ENCODE measurements around the gene SPSB1. TPM values are rescaled to one million over a fixed set of nuclear protein-coding genes. Genes with fewer than 3 reads are reported as not detected.

Gene SPSB1
- total and polyA plus RNA-seq, 2 of the 4 experiments (the other 2 are of a cell fraction): 16.7 to 19.8 TPM

DNA sequence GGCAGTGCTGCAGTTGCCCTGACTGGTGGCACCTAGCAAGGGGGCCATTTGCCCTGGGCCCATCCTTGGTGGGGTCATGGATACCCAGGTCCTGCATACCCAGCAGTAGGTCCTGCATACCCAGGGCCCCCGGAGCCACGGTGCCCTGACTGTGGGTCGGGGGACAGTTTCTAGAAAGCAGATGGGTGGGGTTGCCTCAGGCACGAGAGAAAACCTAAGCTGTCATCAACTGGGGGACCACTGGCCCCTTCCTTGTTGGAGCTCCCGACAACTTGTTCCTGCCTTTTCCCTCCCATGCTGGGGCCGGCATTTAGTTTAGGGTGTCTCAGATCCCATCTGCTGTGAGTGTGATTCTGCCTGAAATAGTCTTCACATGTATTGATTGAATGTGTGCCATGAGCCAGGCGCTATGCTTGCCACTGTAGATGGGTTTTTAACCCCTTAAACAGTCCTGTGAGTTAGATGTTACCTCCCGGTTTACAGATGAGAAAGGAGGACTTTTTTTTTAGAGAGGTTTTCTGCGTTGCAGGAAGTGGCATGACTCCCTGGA lies 15.6 kb downstream of the SPSB1 start:
- H3K23ac ChIP-seq (ENCODE audit: low read depth, low read length): no peak overlapping the region
- no peak for ATAC-seq (ENCODE audit: low read depth)
- no peak overlapping the region for H3K4me2 ChIP-seq (ENCODE audit: low read depth, low read length)
- WGBS, 2 experiments (ENCODE audit: extremely low coverage in 2 of 2, insufficient read length in 1 of 2): 86% methylated on average over 2 of the region's 9 CpGs; no CpG with 5 or more reads in 1 of the 2 experiments
- H3K27ac ChIP-seq (ENCODE audit: insufficient read depth, low read length): no peak overlapping the region
- no peak overlapping the region for H2BK5ac ChIP-seq (ENCODE audit: low read depth, low read length, poor library complexity, severe bottlenecking)
- H3K14ac ChIP-seq (replicated peaks; ENCODE audit: low read depth, low read length): no peak overlapping the region
- no peak overlapping the region for H2BK15ac ChIP-seq (ENCODE audit: low read depth, low read length)
- no peaks in the 10 kb centered on the region for H3K9me3 ChIP-seq (ENCODE audit: control insufficient read depth, insufficient read depth, low read length)
- no peaks in the 10 kb centered on the region for H3K36me3 ChIP-seq (ENCODE audit: control insufficient read depth, insufficient read depth, low read length)
- no peak overlapping the region for H4K91ac ChIP-seq (ENCODE audit: insufficient read depth, low read depth, low read length)
- H3K27me3 ChIP-seq (ENCODE audit: control insufficient read depth, insufficient read depth, low read length): no peaks in the 10 kb centered on the region
- H3K56ac ChIP-seq (ENCODE audit: extremely low read depth, insufficient read depth, low read length): no peak overlapping the region
- no peak overlapping the region for H4K5ac ChIP-seq (ENCODE audit: low read depth, low read length)
- peaks cover 97% of the 10 kb centered on the region for H4K20me1 ChIP-seq (ENCODE audit: insufficient read depth, low read length)
- H3K18ac ChIP-seq (ENCODE audit: low read depth, low read length): no peak overlapping the region
- no peak overlapping the region for H3K4ac ChIP-seq (ENCODE audit: low read depth, low read length)
- TF ChIP-seq POLR2A (IDR thresholded peaks at IDR 0.05; ENCODE audit: low read depth, low read length) (no peak), CHD1 (IDR thresholded peaks at IDR 0.05; ENCODE audit: low read depth, low read length) (no peak), RFX5 (IDR thresholded peaks at IDR 0.05; ENCODE audit: low read depth, low read length) (no peak), MXI1 (IDR thresholded peaks at IDR 0.05; ENCODE audit: borderline replicate concordance, low read depth, low read length) (no peak), RAD21 (IDR thresholded peaks at IDR 0.05; ENCODE audit: low read length) (no peak), NFE2L2 (IDR thresholded peaks at IDR 0.05; ENCODE audit: low read depth, low read length) (no peak), BHLHE40 (IDR thresholded peaks at IDR 0.05; ENCODE audit: low read depth, low read length) (no peak), CEBPB (IDR thresholded peaks at IDR 0.05; ENCODE audit: low read depth, low read length) (no peak), RCOR1 (IDR thresholded peaks at IDR 0.05; ENCODE audit: insufficient replicate concordance, low read length) (no peak), MAZ (IDR thresholded peaks at IDR 0.05; ENCODE audit: borderline replicate concordance, low read depth, low read length) (no peak), SMC3 (IDR thresholded peaks at IDR 0.05; ENCODE audit: low read depth, low read length) (no peak), FOS (IDR thresholded peaks at IDR 0.05; ENCODE audit: low read depth, low read length) (no peak), MAFK (IDR thresholded peaks at IDR 0.05; ENCODE audit: low read depth, low read length) (no peak)
- TF ChIP-seq, protein P1, sequence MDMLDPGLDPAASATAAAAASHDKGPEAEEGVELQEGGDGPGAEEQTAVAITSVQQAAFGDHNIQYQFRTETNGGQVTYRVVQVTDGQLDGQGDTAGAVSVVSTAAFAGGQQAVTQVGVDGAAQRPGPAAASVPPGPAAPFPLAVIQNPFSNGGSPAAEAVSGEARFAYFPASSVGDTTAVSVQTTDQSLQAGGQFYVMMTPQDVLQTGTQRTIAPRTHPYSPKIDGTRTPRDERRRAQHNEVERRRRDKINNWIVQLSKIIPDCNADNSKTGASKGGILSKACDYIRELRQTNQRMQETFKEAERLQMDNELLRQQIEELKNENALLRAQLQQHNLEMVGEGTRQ (IDR thresholded peaks at IDR 0.05; ENCODE audit: low read depth, low read length): no peak
- TF ChIP-seq, protein P2, sequence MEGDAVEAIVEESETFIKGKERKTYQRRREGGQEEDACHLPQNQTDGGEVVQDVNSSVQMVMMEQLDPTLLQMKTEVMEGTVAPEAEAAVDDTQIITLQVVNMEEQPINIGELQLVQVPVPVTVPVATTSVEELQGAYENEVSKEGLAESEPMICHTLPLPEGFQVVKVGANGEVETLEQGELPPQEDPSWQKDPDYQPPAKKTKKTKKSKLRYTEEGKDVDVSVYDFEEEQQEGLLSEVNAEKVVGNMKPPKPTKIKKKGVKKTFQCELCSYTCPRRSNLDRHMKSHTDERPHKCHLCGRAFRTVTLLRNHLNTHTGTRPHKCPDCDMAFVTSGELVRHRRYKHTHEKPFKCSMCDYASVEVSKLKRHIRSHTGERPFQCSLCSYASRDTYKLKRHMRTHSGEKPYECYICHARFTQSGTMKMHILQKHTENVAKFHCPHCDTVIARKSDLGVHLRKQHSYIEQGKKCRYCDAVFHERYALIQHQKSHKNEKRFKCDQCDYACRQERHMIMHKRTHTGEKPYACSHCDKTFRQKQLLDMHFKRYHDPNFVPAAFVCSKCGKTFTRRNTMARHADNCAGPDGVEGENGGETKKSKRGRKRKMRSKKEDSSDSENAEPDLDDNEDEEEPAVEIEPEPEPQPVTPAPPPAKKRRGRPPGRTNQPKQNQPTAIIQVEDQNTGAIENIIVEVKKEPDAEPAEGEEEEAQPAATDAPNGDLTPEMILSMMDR (conservative IDR thresholded peaks at IDR 0.05; ENCODE audit: low read depth, low read length): no peak
- TF ChIP-seq, protein P3, sequence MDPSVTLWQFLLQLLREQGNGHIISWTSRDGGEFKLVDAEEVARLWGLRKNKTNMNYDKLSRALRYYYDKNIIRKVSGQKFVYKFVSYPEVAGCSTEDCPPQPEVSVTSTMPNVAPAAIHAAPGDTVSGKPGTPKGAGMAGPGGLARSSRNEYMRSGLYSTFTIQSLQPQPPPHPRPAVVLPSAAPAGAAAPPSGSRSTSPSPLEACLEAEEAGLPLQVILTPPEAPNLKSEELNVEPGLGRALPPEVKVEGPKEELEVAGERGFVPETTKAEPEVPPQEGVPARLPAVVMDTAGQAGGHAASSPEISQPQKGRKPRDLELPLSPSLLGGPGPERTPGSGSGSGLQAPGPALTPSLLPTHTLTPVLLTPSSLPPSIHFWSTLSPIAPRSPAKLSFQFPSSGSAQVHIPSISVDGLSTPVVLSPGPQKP (IDR thresholded peaks at IDR 0.05; ENCODE audit: borderline replicate concordance, low read depth, low read length): no peak
- no peak overlapping the region for H2BK120ac ChIP-seq (ENCODE audit: low read depth, low read length)
- peaks cover 6% of the 10 kb centered on the region for H3K4me1 ChIP-seq (ENCODE audit: control insufficient read depth, insufficient read depth, low read length)
- H3K9ac ChIP-seq (ENCODE audit: low read depth, low read length): no peak overlapping the region
- dilution Hi-C loops (cut with HindIII; ENCODE audit: low sequenced_read_pairs, unreplicated experiment) (no loop called here), intact Hi-C loops (cut with micrococcal nuclease) (no loop called here), in situ Hi-C loops (cut with MboI; ENCODE audit: low sequenced_read_pairs) (no loop called here)
- BruUV-seq (replicated peaks): no TSS peak
- peaks cover 27 to 93% of the 10 kb centered on the region in 2 experiments for H3K79me1 ChIP-seq (ENCODE audit: low read depth in 1 of 2, low read length in 2 of 2)
- H3K9me1 ChIP-seq (ENCODE audit: insufficient read depth, low read length): peaks cover 30% of the 10 kb centered on the region
- H3K4me3 ChIP-seq (ENCODE audit: insufficient read depth, low read depth, low read length): no peak overlapping the region
- no peak for DNase-seq
- ChIA-PET CTCF (no interaction called here), POLR2A (ENCODE audit: unreplicated experiment) (no interaction called here)
- H2AK5ac ChIP-seq (ENCODE audit: low read depth, low read length): no peak overlapping the region
- H2AK9ac ChIP-seq (replicated peaks; ENCODE audit: low read depth, low read length, poor library complexity): no peak overlapping the region
- no peak overlapping the region for H2AFZ ChIP-seq (replicated peaks; ENCODE audit: low read length, poor library complexity)
- no peak overlapping the region for H2BK20ac ChIP-seq (ENCODE audit: low read depth, low read length)
- H4K8ac ChIP-seq (ENCODE audit: low read depth in 2 of 2, low read length in 2 of 2): no peak overlapping the region

Data from IMR-90 (cell line).